Upper lobe of left lung (tissue), 4 donors: ENCODE results near the gene UNC119.

Experiments used
- EP300 ChIP-seq, 4 donors: sonication (generic); formaldehyde crosslinking; IDR thresholded peaks; one replicate each; pipeline ENCODE4 v1.5.1; 2017; ENCODE audit warnings: antibody characterized with exemption in 4 of 4, control low read depth in 2 of 4
- POLR2A ChIP-seq, 4 donors: fragments of 450-650 bp; IDR thresholded peaks; one replicate each; pipeline ENCODE4 v1.5.1; 2016 to 2017; ENCODE audit warnings: antibody characterized with exemption in 4 of 4, mild to moderate bottlenecking in 2 of 4
- POLR2AphosphoS5 ChIP-seq, 2 donors: sonication (generic); formaldehyde crosslinking; IDR thresholded peaks; one replicate each; pipeline ENCODE4 v1.5.1; 2017; ENCODE audit warnings: antibody characterized with exemption in 2 of 2
- TF ChIP-seq, protein P1 (sequence below), 6 experiments: fragments of 450-650 bp in 4 of 6; fragments of 200-600 bp in 2 of 6; sonication (generic) in 2 of 6; IDR thresholded peaks; one replicate each; pipeline ENCODE4 v1.5.1; 2016 to 2019; ENCODE audit warnings: antibody characterized with exemption in 6 of 6

DNA sequence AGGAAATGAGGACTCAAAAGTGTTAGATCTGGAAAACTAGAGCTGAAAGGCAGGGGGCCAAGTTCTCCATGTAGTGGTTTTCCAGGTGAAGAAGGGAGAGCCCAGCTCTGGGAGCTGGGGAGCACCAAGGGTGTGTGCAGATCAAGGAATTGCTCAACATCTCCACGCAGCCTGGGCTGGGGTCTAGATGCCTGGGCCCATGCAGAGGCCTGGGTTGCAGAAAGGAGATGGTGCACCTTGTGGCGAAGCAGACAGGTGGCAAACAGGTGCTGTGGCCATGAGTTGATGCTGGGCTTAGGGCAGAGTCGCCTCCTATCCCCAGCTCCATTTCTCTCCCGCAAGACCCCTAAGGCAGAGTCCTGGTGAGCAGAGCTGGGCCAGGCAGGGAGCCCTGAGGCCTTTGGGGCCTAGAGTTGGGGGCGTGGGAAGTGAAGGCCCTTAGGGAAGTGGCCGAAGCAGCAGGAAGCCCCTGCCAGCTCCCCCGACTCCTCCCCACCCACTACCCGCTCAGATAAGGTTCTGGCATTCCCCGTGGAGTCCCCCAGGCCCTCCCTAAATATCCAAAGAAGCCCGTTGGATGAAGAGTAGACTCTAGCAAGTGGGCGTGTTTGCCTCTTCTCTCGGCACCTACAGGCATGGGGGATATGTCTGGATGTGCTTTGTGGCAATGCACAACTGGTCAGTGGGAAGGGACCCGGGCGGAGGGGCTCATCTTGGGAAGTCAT lies 45.5 kb downstream of the UNC119 start:
- TF ChIP-seq, protein P1, sequence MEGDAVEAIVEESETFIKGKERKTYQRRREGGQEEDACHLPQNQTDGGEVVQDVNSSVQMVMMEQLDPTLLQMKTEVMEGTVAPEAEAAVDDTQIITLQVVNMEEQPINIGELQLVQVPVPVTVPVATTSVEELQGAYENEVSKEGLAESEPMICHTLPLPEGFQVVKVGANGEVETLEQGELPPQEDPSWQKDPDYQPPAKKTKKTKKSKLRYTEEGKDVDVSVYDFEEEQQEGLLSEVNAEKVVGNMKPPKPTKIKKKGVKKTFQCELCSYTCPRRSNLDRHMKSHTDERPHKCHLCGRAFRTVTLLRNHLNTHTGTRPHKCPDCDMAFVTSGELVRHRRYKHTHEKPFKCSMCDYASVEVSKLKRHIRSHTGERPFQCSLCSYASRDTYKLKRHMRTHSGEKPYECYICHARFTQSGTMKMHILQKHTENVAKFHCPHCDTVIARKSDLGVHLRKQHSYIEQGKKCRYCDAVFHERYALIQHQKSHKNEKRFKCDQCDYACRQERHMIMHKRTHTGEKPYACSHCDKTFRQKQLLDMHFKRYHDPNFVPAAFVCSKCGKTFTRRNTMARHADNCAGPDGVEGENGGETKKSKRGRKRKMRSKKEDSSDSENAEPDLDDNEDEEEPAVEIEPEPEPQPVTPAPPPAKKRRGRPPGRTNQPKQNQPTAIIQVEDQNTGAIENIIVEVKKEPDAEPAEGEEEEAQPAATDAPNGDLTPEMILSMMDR (IDR thresholded peaks at IDR 0.05), result no peak
- TF ChIP-seq POLR2A (IDR thresholded peaks at IDR 0.05) (no peak), EP300 (IDR thresholded peaks at IDR 0.05) (no peak), POLR2AphosphoS5 (IDR thresholded peaks at IDR 0.05) (no peak)
